Measurements from ENCODE around the gene CAMSAP2. TPM values are rescaled to one million over a fixed set of nuclear protein-coding genes. Genes with fewer than 3 reads are reported as not detected.
A peak's percentile ranks its signal among the peaks of the same experiment; 100 is the strongest.

Gene CAMSAP2
- total and polyA plus RNA-seq, 2 donors (not counting 3 experiments of a cell fraction or from before 2014, with no cell fraction given), result 6.7 to 45.5 TPM

DNA sequence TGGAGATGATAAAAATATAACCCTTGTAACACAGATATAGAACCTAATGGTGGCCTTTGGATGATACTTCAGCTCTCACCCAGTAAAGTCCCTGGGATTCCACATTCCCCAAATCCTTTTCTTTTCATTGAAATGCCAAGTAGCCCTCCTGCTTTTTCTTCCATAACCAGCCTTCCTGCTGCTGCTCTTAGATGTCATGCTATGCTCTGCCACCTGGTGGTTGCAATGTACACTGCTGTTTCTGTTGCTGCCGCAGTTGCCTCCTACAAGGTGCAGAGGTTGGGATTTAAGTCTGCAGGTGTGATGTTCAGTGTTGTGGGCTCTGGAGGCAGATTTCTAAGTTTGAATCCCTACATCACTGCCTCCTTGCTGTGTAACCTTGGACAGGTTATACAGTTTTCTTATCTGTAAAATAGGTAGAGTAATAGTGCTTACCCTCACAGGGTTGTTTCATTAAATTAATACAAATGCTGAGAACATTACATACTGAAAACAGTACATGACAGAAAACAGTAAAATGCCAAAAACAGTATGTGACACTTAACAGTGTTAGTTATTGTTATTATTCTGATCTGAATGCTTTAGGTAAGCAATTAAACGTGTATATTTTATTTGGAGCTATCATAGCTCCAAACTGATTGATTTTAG, 64.3 kb downstream of the CAMSAP2 start:
- FAIRE-seq (peak; percentile 63), DNase-seq (ENCODE audit: low read depth, low spot score) (peak; percentile 84)
- Histone ChIP-seq H3K27me3 (ENCODE audit: control insufficient read depth in 2 of 2, insufficient read depth in 2 of 2, low read length in 2 of 2) (no peaks in the 10 kb centered on the region), H2AFZ (ENCODE audit: low read depth, low read length) (no peak overlapping the region), H3K9ac (replicated peaks; ENCODE audit: extremely low read depth, insufficient read depth, low read length) (no peak overlapping the region), H4K20me1 (replicated peaks; ENCODE audit: control insufficient read depth, extremely low read depth, insufficient read depth, low read length) (peaks cover 4% of the 10 kb centered on the region), H3K9me1 (replicated peaks; ENCODE audit: control insufficient read depth, extremely low read depth, insufficient read depth, low read length) (no peaks in the 10 kb centered on the region), H3K4me2 (ENCODE audit: insufficient read depth, low read length) (no peak overlapping the region), H3K79me2 (ENCODE audit: control insufficient read depth, insufficient read depth, low read length) (peaks cover 55% of the 10 kb centered on the region), H3K4me3 (replicated peaks in 1 of 3; ENCODE audit: insufficient read depth in 1 of 3, low read depth in 1 of 3, low read length in 3 of 3) (no peak overlapping the region), H3K36me3 (ENCODE audit: control insufficient read depth in 2 of 2, extremely low read depth in 1 of 2, insufficient read depth in 2 of 2, low read length in 2 of 2) (no peaks in the 10 kb centered on the region), H3K27ac (ENCODE audit: insufficient read depth, low read depth, low read length) (no peak overlapping the region), H3K9me3 (replicated peaks; ENCODE audit: control insufficient read depth, insufficient read depth, low read length) (no peaks in the 10 kb centered on the region), H3K4me1 (ENCODE audit: control insufficient read depth, extremely low read depth, insufficient read depth, low read length) (no peaks in the 10 kb centered on the region)
- TF ChIP-seq GATA2 (IDR thresholded peaks at IDR 0.05; ENCODE audit: insufficient read depth, insufficient read length, low read depth, low read length) (no peak), CTCF (IDR thresholded peaks at IDR 0.05; ENCODE audit: extremely low read depth in 1 of 2, insufficient read depth in 1 of 2, low read depth in 1 of 2, low read length in 2 of 2) (peak; percentile 85 to 87)
- BruUV-seq (replicated peaks), result no TSS peak
- ChIA-PET CTCF (interaction anchor here (0.6 to 6.0 kb wide), 19 partner anchors 8 to 245 kb away, joined by 3 to 177 read pairs (median 4); partner anchors contain the start of genes DDX59 and KIF14), POLR2A (no interaction called here)
- dilution Hi-C loops (cut with MboI; ENCODE audit: extremely low pct_ligation_motif_present, low sequenced_read_pairs), result no loop called here
- intact Hi-C loops (cut with micrococcal nuclease), result loop anchor here (1.0 to 2.0 kb wide), 5 partner anchors 22 to 244 kb away; partner anchors contain the start of gene DDX59

DNA sequence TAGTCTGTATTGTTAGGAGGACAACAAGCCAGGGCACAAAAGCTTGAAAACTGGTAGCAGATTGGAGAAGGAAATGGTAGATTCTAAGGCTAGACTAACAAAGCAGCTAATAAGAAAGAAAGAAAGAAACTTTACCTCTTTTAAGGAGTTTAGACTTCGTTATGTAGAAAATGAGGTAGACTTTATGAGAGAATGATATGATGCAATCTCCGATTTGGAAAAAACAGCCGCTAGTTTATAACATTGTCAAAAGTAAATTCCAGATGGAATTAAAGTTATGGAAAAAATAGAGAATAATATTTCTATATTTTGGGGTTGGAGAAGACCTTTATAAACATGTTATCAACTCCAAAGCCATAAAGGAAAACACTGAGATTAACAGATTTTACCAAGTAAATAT, 67.0 kb downstream of the CAMSAP2 start:
- Histone ChIP-seq H3K4me3 (replicated peaks in 1 of 3; ENCODE audit: insufficient read depth in 1 of 3, low read depth in 1 of 3, low read length in 3 of 3) (no peak overlapping the region), H3K4me1 (ENCODE audit: control insufficient read depth, extremely low read depth, insufficient read depth, low read length) (no peaks in the 10 kb centered on the region), H3K4me2 (ENCODE audit: insufficient read depth, low read length) (no peak overlapping the region), H3K36me3 (ENCODE audit: control insufficient read depth in 2 of 2, extremely low read depth in 1 of 2, insufficient read depth in 2 of 2, low read length in 2 of 2) (peaks cover 3 to 4% of the 10 kb centered on the region in 2 experiments), H2AFZ (ENCODE audit: low read depth, low read length) (no peak overlapping the region), H3K79me2 (ENCODE audit: control insufficient read depth, insufficient read depth, low read length) (peaks cover 50% of the 10 kb centered on the region), H3K9me3 (replicated peaks; ENCODE audit: control insufficient read depth, insufficient read depth, low read length) (no peaks in the 10 kb centered on the region), H3K9me1 (replicated peaks; ENCODE audit: control insufficient read depth, extremely low read depth, insufficient read depth, low read length) (no peaks in the 10 kb centered on the region), H3K27ac (ENCODE audit: insufficient read depth, low read depth, low read length) (no peak overlapping the region), H4K20me1 (replicated peaks; ENCODE audit: control insufficient read depth, extremely low read depth, insufficient read depth, low read length) (peaks cover 4% of the 10 kb centered on the region), H3K27me3 (ENCODE audit: control insufficient read depth in 2 of 2, insufficient read depth in 2 of 2, low read length in 2 of 2) (no peaks in the 10 kb centered on the region), H3K9ac (replicated peaks; ENCODE audit: extremely low read depth, insufficient read depth, low read length) (no peak overlapping the region)
- intact Hi-C loops (cut with micrococcal nuclease) (no loop called here), dilution Hi-C loops (cut with MboI; ENCODE audit: extremely low pct_ligation_motif_present, low sequenced_read_pairs) (no loop called here)
- FAIRE-seq, result no peak
- TF ChIP-seq FOS (IDR thresholded peaks at IDR 0.05; ENCODE audit: borderline replicate concordance, insufficient read depth, low read length), result no peak
- TF ChIP-seq JUN (IDR thresholded peaks at IDR 0.05; ENCODE audit: borderline replicate concordance, insufficient read depth, insufficient read length, low read depth), result no peak
- TF ChIP-seq MYC (IDR thresholded peaks at IDR 0.05; ENCODE audit: low read depth, low read length), result no peak
- TF ChIP-seq POLR2AphosphoS5 (IDR thresholded peaks at IDR 0.05; ENCODE audit: insufficient read depth, low read depth, low read length), result no peak
- TF ChIP-seq GATA2 (IDR thresholded peaks at IDR 0.05; ENCODE audit: insufficient read depth, insufficient read length, low read depth, low read length), result no peak
- TF ChIP-seq CTCF (IDR thresholded peaks at IDR 0.05; ENCODE audit: extremely low read depth in 1 of 2, insufficient read depth in 1 of 2, low read depth in 1 of 2, low read length in 2 of 2), result no peak
- no TSS peak for BruUV-seq (replicated peaks)
- no peak for DNase-seq (ENCODE audit: low read depth, low spot score)
- ChIA-PET CTCF (interaction anchor here (0.7 to 7.4 kb wide), 2 partner anchors 183 to 247 kb away, joined by 3 to 67 read pairs; no protein-coding TSS in a partner anchor), POLR2A (no interaction called here)

All from endothelial cell of umbilical vein (primary cell).